HepG2 (cell line): ENCODE measurements around the gene CDK2AP2.

ENCODE experiments used
- NFIC ChIP-seq: IDR thresholded peaks from 2 replicates; pipeline ENCODE4 v1.6.1; 2012; ENCODE audit warnings: mild to moderate bottlenecking, low read length, inconsistent platforms
- ZNF276 ChIP-seq: sonication (generic); formaldehyde crosslinking; IDR thresholded peaks from 2 replicates; pipeline ENCODE4 v1.4.0; 2020; ENCODE audit warnings: mild to moderate bottlenecking, low read depth, missing genetic modification reagents
- ZNF703 ChIP-seq: sonication (generic); formaldehyde crosslinking; IDR thresholded peaks from 2 replicates; pipeline ENCODE4 v1.5.1; 2020; ENCODE audit warnings: missing genetic modification reagents, mild to moderate bottlenecking, moderate library complexity, borderline replicate concordance

GRCh38 chr11:67498544-67498972 is 9.4 kb downstream of the CDK2AP2 start:
- no peak for TF ChIP-seq NFIC
- TF ChIP-seq ZNF703 (CRISPR knock-in tag): no peak
- no peak for TF ChIP-seq ZNF276 (CRISPR knock-in tag)
